Fibroblast of lung (primary cell): Measurements from ENCODE around the gene SLC22A23.

Source experiments
- EZH2 ChIP-seq: IDR thresholded peaks from 2 replicates; pipeline ENCODE4 v1.5.1; 2012; ENCODE audit warnings: low read length, control low read depth, mild to moderate bottlenecking; ENCODE audit errors: missing control alignments
- TF ChIP-seq, protein P1 (sequence below), 2 donors: IDR thresholded peaks in 1 of 2; conservative IDR thresholded peaks in 1 of 2; 1 replicate in 1 of 2; 2 replicates in 1 of 2; pipeline ENCODE4 v1.5.1; 2011 to 2012; ENCODE audit warnings: low read length in 2 of 2, control low read depth in 1 of 2, inconsistent platforms in 1 of 2, low read depth in 1 of 2, mild to moderate bottlenecking in 1 of 2

DNA sequence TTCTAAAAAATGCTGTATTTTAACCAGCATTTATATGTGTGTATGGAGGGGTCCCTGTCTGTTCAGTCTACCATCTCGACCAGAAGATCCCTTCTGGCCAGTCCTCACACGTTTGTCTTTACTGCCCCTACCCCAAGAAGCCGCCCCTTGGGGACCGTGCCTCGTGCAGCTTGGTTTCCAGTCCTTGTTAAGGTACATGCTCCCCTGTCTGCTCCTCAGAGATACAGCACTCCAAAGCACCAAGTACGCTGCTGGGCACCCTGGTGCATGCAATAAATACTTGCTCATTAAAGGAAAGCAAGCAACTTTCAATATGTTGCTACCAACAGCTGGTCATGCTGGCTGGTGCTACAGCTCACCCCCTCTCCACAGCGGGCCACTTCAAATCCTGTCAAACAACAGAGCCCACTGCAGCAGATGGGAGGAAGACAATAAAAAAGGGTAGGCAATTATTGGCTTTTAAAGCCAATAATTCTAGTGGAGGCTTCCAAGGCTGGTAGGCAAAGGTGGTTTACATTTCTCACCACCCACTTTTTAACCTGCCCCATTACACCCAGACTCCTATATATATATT lies 136.5 kb downstream of the SLC22A23 start:
- TF ChIP-seq, protein P1, sequence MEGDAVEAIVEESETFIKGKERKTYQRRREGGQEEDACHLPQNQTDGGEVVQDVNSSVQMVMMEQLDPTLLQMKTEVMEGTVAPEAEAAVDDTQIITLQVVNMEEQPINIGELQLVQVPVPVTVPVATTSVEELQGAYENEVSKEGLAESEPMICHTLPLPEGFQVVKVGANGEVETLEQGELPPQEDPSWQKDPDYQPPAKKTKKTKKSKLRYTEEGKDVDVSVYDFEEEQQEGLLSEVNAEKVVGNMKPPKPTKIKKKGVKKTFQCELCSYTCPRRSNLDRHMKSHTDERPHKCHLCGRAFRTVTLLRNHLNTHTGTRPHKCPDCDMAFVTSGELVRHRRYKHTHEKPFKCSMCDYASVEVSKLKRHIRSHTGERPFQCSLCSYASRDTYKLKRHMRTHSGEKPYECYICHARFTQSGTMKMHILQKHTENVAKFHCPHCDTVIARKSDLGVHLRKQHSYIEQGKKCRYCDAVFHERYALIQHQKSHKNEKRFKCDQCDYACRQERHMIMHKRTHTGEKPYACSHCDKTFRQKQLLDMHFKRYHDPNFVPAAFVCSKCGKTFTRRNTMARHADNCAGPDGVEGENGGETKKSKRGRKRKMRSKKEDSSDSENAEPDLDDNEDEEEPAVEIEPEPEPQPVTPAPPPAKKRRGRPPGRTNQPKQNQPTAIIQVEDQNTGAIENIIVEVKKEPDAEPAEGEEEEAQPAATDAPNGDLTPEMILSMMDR (conservative IDR thresholded peaks at IDR 0.05 in 1 of 2, IDR thresholded peaks at IDR 0.05 in 1 of 2; ENCODE audit: low read depth in 1 of 2, low read length in 2 of 2), result no peak
- TF ChIP-seq EZH2, result no peak
